CD4-positive, CD25-positive, alpha-beta regulatory T cell (primary cell): Measurements from ENCODE around the gene TRMT2B. TPM values are rescaled to one million over a fixed set of nuclear protein-coding genes. Genes with fewer than 3 reads are reported as not detected.

Experiments used
- ATAC-seq, 2 donors: fragments of 150-1000 bp; cut with Tn5 transposase; one replicate each; pipeline ENCODE4 v1.10.0; 2021; ENCODE audit warnings: low read depth in 2 of 2, moderate number of reproducible peaks in 2 of 2, moderate library complexity in 1 of 2
- DNase-seq, 3 donors: peaks; one replicate each; pipeline versions ENCODE4 v3.0.0 to v3.0.0-alpha.2; 2012 to 2022; ENCODE audit warnings: mixed read lengths in 1 of 3
- H3K27ac ChIP-seq: one replicate; pipeline ENCODE4 v1.7.0; 2013; ENCODE audit warnings: mild to moderate bottlenecking, low read length; ENCODE audit not compliant: insufficient read depth, poor library complexity, severe bottlenecking
- H3K27me3 ChIP-seq: one replicate; pipeline ENCODE4 v1.7.0; 2013; ENCODE audit warnings: low read length; ENCODE audit not compliant: control insufficient read depth, insufficient read depth
- H3K36me3 ChIP-seq: one replicate; pipeline ENCODE4 v1.7.0; 2013; ENCODE audit warnings: mild to moderate bottlenecking, low read length, moderate library complexity; ENCODE audit not compliant: control insufficient read depth, insufficient read depth
- H3K4me1 ChIP-seq: 2 replicates; pipeline ENCODE4 v1.7.0; 2013; ENCODE audit warnings: mild to moderate bottlenecking, low read length; ENCODE audit not compliant: insufficient read depth, control insufficient read depth, poor library complexity, severe bottlenecking
- H3K4me3 ChIP-seq: one replicate; pipeline ENCODE4 v1.7.0; 2013; ENCODE audit warnings: low read depth, mild to moderate bottlenecking, low read length, moderate library complexity
- H3K9me3 ChIP-seq, 2 experiments: 1 replicate in 1 of 2; 2 replicates in 1 of 2; pipeline ENCODE4 v1.7.0; 2013; ENCODE audit warnings: low read length in 2 of 2, mild to moderate bottlenecking in 1 of 2, moderate library complexity in 1 of 2; ENCODE audit not compliant: control insufficient read depth in 2 of 2
- H3K27ac Mint-ChIP-seq, 3 donors: one replicate each; pipeline ENCODE4 v1.8.0; 2020 to 2022; ENCODE audit warnings: mild to moderate bottlenecking in 3 of 3, mixed read lengths in 3 of 3, moderate library complexity in 2 of 3
- H3K27me3 Mint-ChIP-seq: one replicate; pipeline ENCODE4 v1.8.0; 2022; ENCODE audit warnings: mild to moderate bottlenecking, mixed read lengths
- H3K36me3 Mint-ChIP-seq: one replicate; pipeline ENCODE4 v1.8.0; 2020; ENCODE audit warnings: mixed read lengths
- H3K4me1 Mint-ChIP-seq, 4 donors: one replicate each; pipeline ENCODE4 v1.8.0; 2020 to 2022; ENCODE audit warnings: mixed read lengths in 4 of 4, mild to moderate bottlenecking in 1 of 4
- H3K4me3 Mint-ChIP-seq, 4 donors: one replicate each; pipeline ENCODE4 v1.8.0; 2020 to 2022; ENCODE audit warnings: mild to moderate bottlenecking in 4 of 4, mixed read lengths in 4 of 4, moderate library complexity in 3 of 4
- H3K9me3 Mint-ChIP-seq, 7 donors: one replicate each; pipeline ENCODE4 v1.8.0; 2020 to 2022; ENCODE audit warnings: mixed read lengths in 7 of 7, mild to moderate bottlenecking in 3 of 7, moderate library complexity in 2 of 7
- polyA plus RNA-seq, 4 donors: library from polyadenylated mRNA; unstranded; fragments of 300-500 nt; fragmentation: Illumina TruSeq; gene quantifications; one replicate each; pipeline ENCODE4 v1.2.3, GENCODE V29; 2021
- total RNA-seq: library from RNA; stranded (reverse); gene quantifications from one replicate; pipeline ENCODE4 v1.2.3, GENCODE V29; 2022

TRMT2B gene
- total and polyA plus RNA-seq, 5 donors from 2014 or later = 37.2 to 52.3 (median 37.5) TPM

DNA sequence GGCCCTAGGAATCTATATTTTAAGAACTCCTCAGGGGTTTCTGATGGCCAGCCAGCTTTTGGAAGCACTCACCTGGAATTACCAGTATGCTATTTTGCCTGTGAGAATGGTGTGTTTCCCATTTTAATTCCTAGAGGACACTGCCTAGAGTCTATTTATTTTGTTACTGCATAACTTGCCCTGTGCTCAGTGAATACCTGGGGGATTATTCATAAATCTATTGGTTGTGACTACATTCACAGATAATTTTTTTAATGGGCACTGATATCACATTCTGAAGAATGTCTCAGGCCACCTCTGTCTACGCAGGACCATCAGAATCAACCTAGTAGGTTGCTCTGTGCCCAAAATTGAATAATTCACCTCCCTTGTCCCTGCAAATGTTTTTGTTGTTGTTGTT is 75.7 kb downstream of the TRMT2B start:
- Mint-ChIP-seq H3K9me3 (peaks cover 0 to 5% (median 0%) of the 10 kb centered on the region in 7 donors), H3K27ac (peak overlapping the region in 1 of 3 donors; percentile 57), H3K4me1 (peaks cover 0 to 5% (median 2%) of the 10 kb centered on the region in 4 donors), H3K36me3 (peaks cover 4% of the 10 kb centered on the region), H3K4me3 (no peak overlapping the region), H3K27me3 (no peaks in the 10 kb centered on the region)
- Histone ChIP-seq H3K4me3 (no peak overlapping the region), H3K36me3 (no peaks in the 10 kb centered on the region), H3K27me3 (no peaks in the 10 kb centered on the region), H3K27ac (no peak overlapping the region), H3K9me3 (no peaks in the 10 kb centered on the region), H3K4me1 (no peaks in the 10 kb centered on the region)
- DNase-seq (no peak), ATAC-seq (no peak)

DNA sequence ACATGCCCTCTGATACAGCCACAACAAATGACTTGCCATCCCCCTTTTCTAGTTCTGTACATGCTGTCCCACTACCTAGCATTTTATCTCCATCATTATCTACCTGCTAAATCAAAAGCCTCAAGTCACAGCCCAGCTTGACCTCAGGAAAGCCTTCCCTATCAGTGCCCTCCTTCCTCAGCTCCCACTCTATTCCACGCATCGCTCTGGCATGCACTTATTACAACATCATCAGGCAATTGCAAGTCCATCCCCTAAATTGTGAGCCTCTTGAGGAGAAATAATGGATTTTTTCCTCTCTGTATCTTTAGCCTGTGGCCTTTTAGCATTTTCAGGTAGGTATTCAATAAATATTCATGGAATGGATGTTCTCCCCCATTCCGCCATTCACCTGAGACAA is 76.7 kb downstream of the TRMT2B start:
- Histone ChIP-seq H3K9me3 (no peaks in the 10 kb centered on the region), H3K27me3 (no peaks in the 10 kb centered on the region), H3K4me1 (no peaks in the 10 kb centered on the region), H3K4me3 (no peak overlapping the region), H3K36me3 (no peaks in the 10 kb centered on the region), H3K27ac (no peak overlapping the region)
- peaks cover 0 to 5% (median 2%) of the 10 kb centered on the region in 4 donors for H3K4me1 Mint-ChIP-seq
- peaks cover 4% of the 10 kb centered on the region for H3K36me3 Mint-ChIP-seq
- no peaks in the 10 kb centered on the region for H3K27me3 Mint-ChIP-seq
- no peak overlapping the region for H3K27ac Mint-ChIP-seq
- DNase-seq (no peak), ATAC-seq (no peak)
- H3K9me3 Mint-ChIP-seq = peaks cover 0 to 5% (median 0%) of the 10 kb centered on the region in 7 donors
- no peak overlapping the region for H3K4me3 Mint-ChIP-seq

DNA sequence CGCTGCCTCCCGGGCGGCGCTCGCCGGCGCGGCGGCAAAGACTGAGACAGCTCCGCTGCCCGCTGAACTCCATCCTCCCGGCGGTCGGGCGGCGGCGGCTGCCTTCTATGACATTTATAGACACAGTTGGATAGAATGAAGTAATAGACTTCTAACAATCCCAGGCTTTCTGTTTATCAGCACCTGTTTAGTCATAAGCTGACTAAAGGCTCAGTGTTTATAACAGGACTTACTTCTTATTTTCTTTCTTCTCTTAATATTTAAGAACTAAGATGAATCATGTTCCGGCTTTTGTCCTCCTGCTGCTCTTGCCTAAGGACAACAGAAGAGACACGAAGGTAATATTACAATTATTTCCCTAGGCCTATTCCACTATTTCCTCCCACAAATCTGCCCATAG is 78.5 kb downstream of the TRMT2B start:
- Histone ChIP-seq H3K27ac (no peak overlapping the region), H3K9me3 (no peaks in the 10 kb centered on the region), H3K27me3 (no peaks in the 10 kb centered on the region), H3K36me3 (no peaks in the 10 kb centered on the region), H3K4me1 (no peaks in the 10 kb centered on the region), H3K4me3 (no peak overlapping the region)
- H3K4me1 Mint-ChIP-seq = no peaks in the 10 kb centered on the region
- no peak for ATAC-seq
- no peak for DNase-seq
- no peak overlapping the region for H3K27ac Mint-ChIP-seq
- H3K9me3 Mint-ChIP-seq = peaks cover 0 to 3% (median 0%) of the 10 kb centered on the region in 7 donors
- no peak overlapping the region for H3K4me3 Mint-ChIP-seq
- peaks cover 5% of the 10 kb centered on the region for H3K36me3 Mint-ChIP-seq
- H3K27me3 Mint-ChIP-seq = no peaks in the 10 kb centered on the region

DNA sequence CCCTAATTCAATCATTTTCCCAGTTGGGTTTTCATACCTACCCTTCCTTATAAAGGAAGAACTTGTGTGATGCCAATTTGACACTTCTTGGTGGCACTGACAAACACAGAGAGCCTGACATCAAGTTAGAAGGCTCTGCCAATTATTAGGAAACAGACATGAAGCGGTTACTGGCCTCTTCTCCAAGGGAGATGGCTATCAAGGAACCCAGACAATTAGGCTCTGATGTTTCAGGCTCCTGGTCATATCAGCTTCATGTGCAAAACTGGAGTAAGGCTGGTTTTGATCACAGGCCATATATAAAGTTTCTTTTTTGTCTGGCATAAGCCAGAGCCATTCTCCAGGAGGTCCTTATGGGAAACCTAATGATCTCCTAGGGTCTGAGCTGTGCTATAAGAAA is 82.0 kb downstream of the TRMT2B start:
- Mint-ChIP-seq H3K27me3 (no peaks in the 10 kb centered on the region), H3K4me1 (no peaks in the 10 kb centered on the region), H3K36me3 (peaks cover 6% of the 10 kb centered on the region), H3K27ac (no peak overlapping the region), H3K4me3 (no peak overlapping the region), H3K9me3 (peaks cover 0 to 5% (median 0%) of the 10 kb centered on the region in 7 donors)
- H3K27ac ChIP-seq = no peak overlapping the region
- no peak for DNase-seq
- H3K4me1 ChIP-seq = no peaks in the 10 kb centered on the region
- ATAC-seq = no peak
- H3K9me3 ChIP-seq = no peaks in the 10 kb centered on the region
- H3K4me3 ChIP-seq = no peak overlapping the region
- H3K27me3 ChIP-seq = no peaks in the 10 kb centered on the region
- H3K36me3 ChIP-seq = no peaks in the 10 kb centered on the region

DNA sequence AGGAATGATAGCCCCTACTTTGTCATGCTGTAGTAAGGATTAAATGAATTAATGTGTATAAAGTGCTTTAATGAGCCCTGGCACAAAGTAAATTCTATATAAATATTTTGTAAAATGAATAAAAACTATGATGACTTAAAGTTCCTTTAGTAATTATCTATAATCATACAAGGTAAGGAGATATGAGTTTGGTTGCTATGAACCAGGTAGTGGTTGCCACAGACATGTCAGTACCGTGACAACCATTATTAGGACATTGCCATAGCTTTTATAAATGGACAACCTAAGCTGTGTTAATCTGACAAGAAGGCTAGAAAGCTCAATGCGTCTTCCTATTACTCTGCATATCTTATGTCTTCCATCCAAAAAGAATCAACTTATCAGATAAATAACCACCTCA is 82.5 kb downstream of the TRMT2B start, which contains the start of gene ARL13A:
Gene ARL13A, plus strand, starts transcription at position 301 of the 400 bp plus-strand sequence. CDS start 3,982 bp downstream, outside the sequence.
- H3K27me3 ChIP-seq = no peaks in the 10 kb centered on the region
- no peak for ATAC-seq
- no peak within 1 kb of the TSS for H3K4me3 Mint-ChIP-seq
- H3K4me1 Mint-ChIP-seq = no peaks in the 10 kb centered on the region
- no peak for DNase-seq
- no peak within 1 kb of the TSS for H3K4me3 ChIP-seq
- H3K27ac Mint-ChIP-seq = no peak within 1 kb of the TSS
- no peak within 1 kb of the TSS for H3K27ac ChIP-seq
- H3K9me3 Mint-ChIP-seq = peaks cover 0 to 3% (median 0%) of the 10 kb centered on the region in 7 donors
- H3K36me3 ChIP-seq = no peaks in the 10 kb centered on the region
- peaks cover 4% of the 10 kb centered on the region for H3K36me3 Mint-ChIP-seq
- H3K27me3 Mint-ChIP-seq = no peaks in the 10 kb centered on the region
- no peaks in the 10 kb centered on the region for H3K4me1 ChIP-seq
- H3K9me3 ChIP-seq = no peaks in the 10 kb centered on the region

DNA sequence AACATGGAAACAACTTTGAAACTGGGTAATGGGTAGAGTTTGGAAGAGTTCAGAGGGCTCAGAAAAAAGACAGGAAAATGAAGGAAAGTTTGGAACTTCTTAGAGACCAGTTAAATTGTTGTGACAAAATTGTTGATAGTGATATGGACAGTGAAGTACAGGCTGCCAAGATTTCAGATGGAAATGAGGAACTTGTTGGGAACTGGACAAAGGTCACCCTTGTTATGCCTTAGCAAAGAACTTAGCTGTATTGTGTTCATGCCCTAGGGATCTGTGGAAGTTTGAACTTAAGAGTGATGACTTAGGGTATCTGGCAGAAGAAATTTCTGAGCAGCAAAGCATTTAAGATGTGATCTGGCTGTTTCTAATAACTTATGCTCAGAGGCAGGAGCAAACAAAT is 87.5 kb downstream of the TRMT2B start:
- Mint-ChIP-seq H3K4me3 (no peak overlapping the region), H3K27me3 (no peaks in the 10 kb centered on the region), H3K36me3 (peaks cover 4% of the 10 kb centered on the region), H3K9me3 (peaks cover 0 to 3% (median 0%) of the 10 kb centered on the region in 7 donors), H3K27ac (no peak overlapping the region), H3K4me1 (no peaks in the 10 kb centered on the region)
- Histone ChIP-seq H3K4me3 (no peak overlapping the region), H3K27me3 (no peaks in the 10 kb centered on the region), H3K36me3 (no peaks in the 10 kb centered on the region), H3K4me1 (no peaks in the 10 kb centered on the region), H3K27ac (no peak overlapping the region), H3K9me3 (no peaks in the 10 kb centered on the region)
- ATAC-seq = no peak
- DNase-seq = no peak

DNA sequence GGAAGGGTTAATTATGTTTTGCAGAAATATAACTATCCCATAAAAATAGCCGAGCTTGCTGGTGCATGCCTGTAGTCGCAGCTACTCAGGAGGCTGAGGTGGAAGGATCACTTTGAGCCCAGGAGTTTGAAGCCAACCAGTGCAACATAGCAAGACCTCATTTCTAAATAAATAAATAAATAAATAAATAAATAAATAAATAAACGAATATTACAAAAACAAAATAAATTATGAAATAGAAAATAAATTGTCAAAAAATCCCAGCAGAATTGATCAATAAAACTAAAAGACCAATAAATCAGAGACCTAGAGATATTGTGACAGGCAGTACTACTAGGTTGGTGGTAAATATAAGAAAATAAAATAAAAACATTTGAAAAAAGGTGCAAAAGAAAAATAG is 89.1 kb downstream of the TRMT2B start:
- Mint-ChIP-seq H3K27me3 (no peaks in the 10 kb centered on the region), H3K36me3 (no peaks in the 10 kb centered on the region), H3K4me1 (no peaks in the 10 kb centered on the region), H3K4me3 (no peak overlapping the region), H3K9me3 (peaks cover 0 to 3% (median 0%) of the 10 kb centered on the region in 7 donors), H3K27ac (no peak overlapping the region)
- Histone ChIP-seq H3K9me3 (no peaks in the 10 kb centered on the region), H3K4me3 (no peak overlapping the region), H3K27ac (no peak overlapping the region), H3K36me3 (no peaks in the 10 kb centered on the region), H3K4me1 (no peaks in the 10 kb centered on the region), H3K27me3 (no peaks in the 10 kb centered on the region)
- ATAC-seq (no peak), DNase-seq (no peak)
